Neural progenitor cell (in vitro differentiated cells): ENCODE results near the gene LGI4. TPM values are rescaled to one million over a fixed set of nuclear protein-coding genes. Genes with fewer than 3 reads are reported as not detected.

Experiments used
- DNase-seq: peaks from one replicate; pipeline ENCODE4 v3.0.0-alpha.2; 2016; ENCODE audit warnings: low spot score
- H2AFZ ChIP-seq: fragments of 200-600 bp; sonication (generic); replicated peaks from 2 replicates; pipeline ENCODE4 v1.6.1; 2016; ENCODE audit warnings: antibody characterized with exemption
- H3F3A ChIP-seq: fragments of 200-600 bp; sonication (generic); 2 replicates; pipeline ENCODE4 v1.6.1; 2016; ENCODE audit warnings: antibody characterized with exemption, low read depth
- H3K27ac ChIP-seq: fragments of 200-600 bp; sonication (generic); 2 replicates; pipeline ENCODE4 v1.5.1; 2016; ENCODE audit warnings: mild to moderate bottlenecking
- H3K27me3 ChIP-seq: fragments of 200-600 bp; sonication (generic); 2 replicates; pipeline ENCODE4 v1.6.1; 2016; ENCODE audit warnings: mild to moderate bottlenecking, moderate library complexity
- H3K36me3 ChIP-seq: fragments of 200-600 bp; sonication (generic); 2 replicates; pipeline ENCODE4 v1.5.1; 2016
- H3K4me1 ChIP-seq: fragments of 200-600 bp; sonication (generic); 2 replicates; pipeline ENCODE4 v1.6.1; 2016; ENCODE audit warnings: mixed run types
- H3K4me2 ChIP-seq: fragments of 200-600 bp; sonication (generic); 2 replicates; pipeline ENCODE4 v1.6.1; 2016
- H3K4me3 ChIP-seq: fragments of 200-600 bp; sonication (generic); 2 replicates; pipeline ENCODE4 v1.5.1; 2016
- H3K79me2 ChIP-seq: fragments of 200-600 bp; sonication (generic); 2 replicates; pipeline ENCODE4 v1.6.1; 2016; ENCODE audit warnings: low read depth
- H3K9ac ChIP-seq: fragments of 200-600 bp; sonication (generic); 2 replicates; pipeline ENCODE4 v1.6.1; 2016
- H3K9me3 ChIP-seq: fragments of 200-600 bp; sonication (generic); 2 replicates; pipeline ENCODE4 v1.5.1; 2016; ENCODE audit warnings: low read depth
- H4K20me1 ChIP-seq: fragments of 200-600 bp; sonication (generic); 2 replicates; pipeline ENCODE4 v1.6.1; 2016; ENCODE audit warnings: low read depth
- H3K27ac Mint-ChIP-seq: 3 replicates; pipeline ENCODE4 v1.8.0; 2021; ENCODE audit warnings: mixed read lengths
- H3K27me3 Mint-ChIP-seq: 2 replicates; pipeline ENCODE4 v1.8.0; 2022; ENCODE audit warnings: low read depth, mild to moderate bottlenecking, inconsistent platforms, moderate library complexity, mixed read lengths; ENCODE audit not compliant: insufficient read depth
- H3K36me3 Mint-ChIP-seq: 3 replicates; pipeline ENCODE4 v1.8.0; 2021; ENCODE audit warnings: mixed read lengths
- H3K4me1 Mint-ChIP-seq: 3 replicates; pipeline ENCODE4 v1.8.0; 2021; ENCODE audit warnings: mixed read lengths
- H3K4me3 Mint-ChIP-seq: 3 replicates; pipeline ENCODE4 v1.8.0; 2021; ENCODE audit warnings: mild to moderate bottlenecking, moderate library complexity, mixed read lengths
- H3K9me3 Mint-ChIP-seq: 3 replicates; pipeline ENCODE4 v1.8.0; 2020; ENCODE audit warnings: mixed read lengths
- EZH2 ChIP-seq: fragments of 200-600 bp; sonication (generic); IDR thresholded peaks from 2 replicates; pipeline ENCODE4 v1.6.1; 2017; ENCODE audit warnings: antibody characterized with exemption, mild to moderate bottlenecking, moderate library complexity
- EZH2phosphoT487 ChIP-seq: fragments of 200-600 bp; sonication (generic); IDR thresholded peaks from 2 replicates; pipeline ENCODE4 v1.6.1; 2017; ENCODE audit warnings: antibody characterized with exemption
- total RNA-seq: library from RNA; depleted of rRNA; stranded (reverse); fragments of >200 nt; gene quantifications from 2 replicates; pipeline ENCODE4 v1.2.3, GENCODE V29; 2015; ENCODE audit warnings: low replicate concordance
- TF ChIP-seq, protein P1 (sequence below): fragments of 200-600 bp; sonication (generic); IDR thresholded peaks from 2 replicates; pipeline ENCODE4 v1.5.1; 2017; ENCODE audit warnings: antibody characterized with exemption, mild to moderate bottlenecking

Gene LGI4
- total RNA-seq, 1 donor from 2014 or later: not detected

DNA sequence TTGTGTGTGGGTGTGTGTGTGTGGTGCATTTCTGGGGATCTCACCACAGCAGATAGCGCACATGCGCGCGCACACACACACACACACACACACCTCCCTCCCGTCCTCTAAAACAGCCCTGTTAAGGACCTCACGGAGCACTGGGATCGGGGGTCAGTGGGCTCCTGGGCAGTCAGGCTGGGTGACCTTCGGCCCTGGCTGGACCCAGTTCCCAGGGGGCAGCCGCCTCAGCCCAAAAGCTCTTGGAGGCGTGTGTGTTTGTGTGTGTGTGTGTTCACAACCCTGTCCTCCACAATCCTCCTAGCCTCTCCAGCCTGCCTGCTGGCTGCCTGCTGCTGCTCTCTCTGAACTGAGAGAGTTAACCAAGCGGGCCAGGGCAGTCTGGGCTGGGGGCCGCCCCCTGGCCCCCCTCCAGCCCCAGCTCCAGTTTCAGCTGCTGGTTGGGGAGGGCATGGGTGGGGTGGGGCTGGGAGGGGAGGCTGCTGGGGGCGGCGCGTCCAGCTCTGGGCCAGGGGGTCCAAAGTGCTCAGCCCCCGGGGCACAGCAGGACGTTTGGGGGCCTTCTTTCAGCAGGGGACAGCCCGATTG, 3.5 kb upstream of the LGI4 start, which contains the start of gene FXYD1:
Gene FXYD1 (plus strand): TSS at position 520 of the 588 bp plus-strand sequence. CDS start 1,256 bp downstream, outside the sequence.
- Histone ChIP-seq H3K9me3 (no peaks in the 10 kb centered on the region), H3K27ac (no peak within 1 kb of the TSS), H3K9ac (no peak within 1 kb of the TSS), H4K20me1 (peaks cover 3% of the 10 kb centered on the region), H3K4me3 (no peak within 1 kb of the TSS), H3K4me1 (peaks cover 34% of the 10 kb centered on the region), H3K4me2 (peak within 1 kb of the TSS; percentile 34), H3K36me3 (no peaks in the 10 kb centered on the region), H3F3A (peaks cover 27% of the 10 kb centered on the region), H3K27me3 (peaks cover 33% of the 10 kb centered on the region), H3K79me2 (no peaks in the 10 kb centered on the region), H2AFZ (no peak within 1 kb of the TSS)
- TF ChIP-seq EZH2 (no peak), EZH2phosphoT487 (no peak)
- TF ChIP-seq, protein P1, sequence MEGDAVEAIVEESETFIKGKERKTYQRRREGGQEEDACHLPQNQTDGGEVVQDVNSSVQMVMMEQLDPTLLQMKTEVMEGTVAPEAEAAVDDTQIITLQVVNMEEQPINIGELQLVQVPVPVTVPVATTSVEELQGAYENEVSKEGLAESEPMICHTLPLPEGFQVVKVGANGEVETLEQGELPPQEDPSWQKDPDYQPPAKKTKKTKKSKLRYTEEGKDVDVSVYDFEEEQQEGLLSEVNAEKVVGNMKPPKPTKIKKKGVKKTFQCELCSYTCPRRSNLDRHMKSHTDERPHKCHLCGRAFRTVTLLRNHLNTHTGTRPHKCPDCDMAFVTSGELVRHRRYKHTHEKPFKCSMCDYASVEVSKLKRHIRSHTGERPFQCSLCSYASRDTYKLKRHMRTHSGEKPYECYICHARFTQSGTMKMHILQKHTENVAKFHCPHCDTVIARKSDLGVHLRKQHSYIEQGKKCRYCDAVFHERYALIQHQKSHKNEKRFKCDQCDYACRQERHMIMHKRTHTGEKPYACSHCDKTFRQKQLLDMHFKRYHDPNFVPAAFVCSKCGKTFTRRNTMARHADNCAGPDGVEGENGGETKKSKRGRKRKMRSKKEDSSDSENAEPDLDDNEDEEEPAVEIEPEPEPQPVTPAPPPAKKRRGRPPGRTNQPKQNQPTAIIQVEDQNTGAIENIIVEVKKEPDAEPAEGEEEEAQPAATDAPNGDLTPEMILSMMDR: no peak
- Mint-ChIP-seq H3K4me3 (peak within 1 kb of the TSS; percentile 76), H3K36me3 (no peaks in the 10 kb centered on the region), H3K4me1 (peaks cover 52% of the 10 kb centered on the region), H3K27ac (peak within 1 kb of the TSS; percentile 88), H3K27me3 (peaks cover 21% of the 10 kb centered on the region), H3K9me3 (peaks cover 3% of the 10 kb centered on the region)
- DNase-seq: no peak

DNA sequence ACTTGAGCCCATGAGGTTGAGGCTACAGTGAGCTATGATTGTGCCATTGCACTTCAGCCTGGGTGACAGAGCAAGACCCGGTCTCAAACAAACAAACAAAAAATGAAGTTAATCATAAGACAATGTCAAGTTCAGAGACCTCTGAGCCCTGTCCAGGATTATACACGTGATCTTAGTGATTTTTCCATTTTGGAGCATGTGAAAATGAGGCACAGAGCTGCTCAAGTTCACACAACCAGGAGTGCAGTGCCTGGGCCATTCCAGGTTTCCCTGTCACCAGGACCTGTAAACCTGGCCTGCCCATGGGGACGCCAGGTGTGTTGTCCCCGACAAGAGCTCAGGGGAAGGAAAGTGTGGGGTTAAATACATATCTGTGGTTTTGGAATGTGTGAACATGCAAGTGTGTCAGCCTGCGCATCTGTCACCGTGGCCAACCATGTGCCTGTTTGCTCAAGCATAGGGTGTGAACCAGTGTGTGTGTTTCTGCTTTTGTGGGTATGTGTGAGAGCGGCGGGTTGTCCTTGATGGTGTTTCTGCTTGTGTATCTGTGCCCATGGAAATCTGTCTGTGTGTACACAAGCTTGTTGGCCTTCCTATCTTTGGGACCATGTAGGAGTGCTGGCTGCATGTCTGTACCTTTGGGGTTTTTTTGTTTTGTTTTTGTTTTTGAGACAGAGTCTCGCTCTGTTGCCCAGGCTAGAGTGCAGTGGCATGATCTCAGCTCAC, 2.3 kb upstream of the LGI4 start:
- Histone ChIP-seq H3K9ac (no peak overlapping the region), H3K4me1 (peaks cover 29% of the 10 kb centered on the region), H3K36me3 (no peaks in the 10 kb centered on the region), H3K27ac (no peak overlapping the region), H3K4me3 (no peak overlapping the region), H2AFZ (no peak overlapping the region), H3K79me2 (no peaks in the 10 kb centered on the region), H3K27me3 (peaks cover 20% of the 10 kb centered on the region), H4K20me1 (peaks cover 3% of the 10 kb centered on the region), H3K4me2 (no peak overlapping the region), H3K9me3 (no peaks in the 10 kb centered on the region), H3F3A (peaks cover 19% of the 10 kb centered on the region)
- Mint-ChIP-seq H3K4me3 (peak overlapping the region; percentile 8), H3K27ac (peak overlapping the region; percentile 51), H3K9me3 (peaks cover 8% of the 10 kb centered on the region), H3K36me3 (no peaks in the 10 kb centered on the region), H3K4me1 (peaks cover 51% of the 10 kb centered on the region), H3K27me3 (peaks cover 24% of the 10 kb centered on the region)
- no peak for DNase-seq
- TF ChIP-seq, protein P1: no peak
- TF ChIP-seq EZH2 (no peak), EZH2phosphoT487 (no peak)

DNA sequence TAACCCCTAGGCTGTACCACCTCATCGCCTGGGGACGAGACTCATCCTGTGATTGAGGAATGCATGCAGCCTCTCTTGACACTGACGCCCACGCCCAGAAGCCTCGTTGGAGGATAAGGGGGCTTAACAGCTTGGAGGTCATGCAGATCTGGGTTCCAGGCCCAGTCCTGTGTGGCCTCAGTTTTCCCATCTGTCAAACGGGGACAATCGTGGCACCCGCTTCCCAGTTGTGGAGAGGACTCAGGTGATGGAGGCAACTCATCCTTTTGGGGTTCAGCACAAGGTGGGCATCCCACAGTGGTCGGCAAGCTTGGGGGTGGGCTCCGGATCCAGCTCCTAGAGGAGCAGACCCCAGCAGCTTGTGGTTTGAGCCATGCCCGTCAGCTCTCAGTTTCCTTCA, 1.4 kb upstream of the LGI4 start:
- H4K20me1 ChIP-seq: no peaks in the 10 kb centered on the region
- H3K27ac ChIP-seq: no peak overlapping the region
- peaks cover 11% of the 10 kb centered on the region for H3K27me3 ChIP-seq
- Mint-ChIP-seq H3K9me3 (peaks cover 8% of the 10 kb centered on the region), H3K36me3 (no peaks in the 10 kb centered on the region), H3K27me3 (peaks cover 17% of the 10 kb centered on the region), H3K4me3 (no peak overlapping the region), H3K4me1 (peaks cover 44% of the 10 kb centered on the region), H3K27ac (no peak overlapping the region)
- no peaks in the 10 kb centered on the region for H3K79me2 ChIP-seq
- peaks cover 11% of the 10 kb centered on the region for H3F3A ChIP-seq
- TF ChIP-seq, protein P1: no peak
- no peak for TF ChIP-seq EZH2
- no peak for TF ChIP-seq EZH2phosphoT487
- H3K9ac ChIP-seq: no peak overlapping the region
- no peaks in the 10 kb centered on the region for H3K36me3 ChIP-seq
- no peak for DNase-seq
- no peak overlapping the region for H2AFZ ChIP-seq
- H3K4me1 ChIP-seq: peaks cover 25% of the 10 kb centered on the region
- H3K9me3 ChIP-seq: no peaks in the 10 kb centered on the region
- H3K4me3 ChIP-seq: no peak overlapping the region
- H3K4me2 ChIP-seq: no peak overlapping the region
